RWPE1 (cell line): ENCODE data around the gene PRKN.

Experiments
- CTCF ChIA-PET: fragments of 350-600 bp; sonication (Branson Sonifier 250); formaldehyde crosslinking; extraction: SDS; loops from one replicate; lab custom pipeline; 2021; lab: Yijun Ruan, JAX
- POLR2A ChIA-PET: fragments of 400-600 bp; formaldehyde crosslinking; extraction: SDS; loops from one replicate; lab custom pipeline; 2020; ENCODE audit warnings: antibody characterized with exemption; ENCODE audit not compliant: low non-redundant PET; lab: Yijun Ruan, JAX
- DNase-seq: peaks from one replicate; pipeline ENCODE4 v3.0.0; 2012; ENCODE audit warnings: low spot score
- H3K27ac ChIP-seq: fragments of 450-650 bp; 2 replicates; pipeline ENCODE4 v1.5.1; 2017
- TF ChIP-seq, protein P1 (sequence below): fragments of 450-650 bp; conservative IDR thresholded peaks from 2 replicates; pipeline ENCODE4 v1.5.1; 2017; ENCODE audit warnings: low read depth, mild to moderate bottlenecking

The PRKN gene

GRCh38 chr6:161684731-161685475 lies 1042.7 kb downstream of the PRKN start:
- no peak overlapping the region for H3K27ac ChIP-seq
- no peak for DNase-seq
- ChIA-PET CTCF (interaction anchor here (0.7 kb wide), 1 partner anchor 157 kb away, joined by 4 read pairs; no protein-coding TSS in a partner anchor), POLR2A (no interaction called here)
- TF ChIP-seq, protein P1, sequence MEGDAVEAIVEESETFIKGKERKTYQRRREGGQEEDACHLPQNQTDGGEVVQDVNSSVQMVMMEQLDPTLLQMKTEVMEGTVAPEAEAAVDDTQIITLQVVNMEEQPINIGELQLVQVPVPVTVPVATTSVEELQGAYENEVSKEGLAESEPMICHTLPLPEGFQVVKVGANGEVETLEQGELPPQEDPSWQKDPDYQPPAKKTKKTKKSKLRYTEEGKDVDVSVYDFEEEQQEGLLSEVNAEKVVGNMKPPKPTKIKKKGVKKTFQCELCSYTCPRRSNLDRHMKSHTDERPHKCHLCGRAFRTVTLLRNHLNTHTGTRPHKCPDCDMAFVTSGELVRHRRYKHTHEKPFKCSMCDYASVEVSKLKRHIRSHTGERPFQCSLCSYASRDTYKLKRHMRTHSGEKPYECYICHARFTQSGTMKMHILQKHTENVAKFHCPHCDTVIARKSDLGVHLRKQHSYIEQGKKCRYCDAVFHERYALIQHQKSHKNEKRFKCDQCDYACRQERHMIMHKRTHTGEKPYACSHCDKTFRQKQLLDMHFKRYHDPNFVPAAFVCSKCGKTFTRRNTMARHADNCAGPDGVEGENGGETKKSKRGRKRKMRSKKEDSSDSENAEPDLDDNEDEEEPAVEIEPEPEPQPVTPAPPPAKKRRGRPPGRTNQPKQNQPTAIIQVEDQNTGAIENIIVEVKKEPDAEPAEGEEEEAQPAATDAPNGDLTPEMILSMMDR = no peak

GRCh38 chr6:161683400-161683799 lies 1044.2 kb downstream of the PRKN start:
- TF ChIP-seq, protein P1 = no peak
- no peak overlapping the region for H3K27ac ChIP-seq
- POLR2A ChIA-PET = no interaction called here
- DNase-seq = no peak
- CTCF ChIA-PET = no interaction called here

- CTCF ChIA-PET = no interaction called here
- POLR2A ChIA-PET = no interaction called here
- TF ChIP-seq, protein P1 = no peak
- DNase-seq = no peak
- H3K27ac ChIP-seq = no peak overlapping the region
These were observed 1044.6 kb downstream of the PRKN start for GRCh38 chr6:161682982-161683381.

- TF ChIP-seq, protein P1 = no peak
- ChIA-PET CTCF (interaction anchor here (0.6 kb wide), 2 partner anchors 62 to 520 kb away, joined by 3 to 4 read pairs; no protein-coding TSS in a partner anchor), POLR2A (no interaction called here)
- no peak overlapping the region for H3K27ac ChIP-seq
- no peak for DNase-seq
These were observed 1047.5 kb downstream of the PRKN start for GRCh38 chr6:161679980-161680538.

GRCh38 chr6:161677188-161677587 lies 1050.4 kb downstream of the PRKN start:
- TF ChIP-seq, protein P1 = no peak
- POLR2A ChIA-PET = no interaction called here
- DNase-seq = no peak
- CTCF ChIA-PET = interaction anchor here (0.6 kb wide), 2 partner anchors 188 to 712 kb away, joined by 3 to 4 read pairs; no protein-coding TSS in a partner anchor
- no peak overlapping the region for H3K27ac ChIP-seq

DNA sequence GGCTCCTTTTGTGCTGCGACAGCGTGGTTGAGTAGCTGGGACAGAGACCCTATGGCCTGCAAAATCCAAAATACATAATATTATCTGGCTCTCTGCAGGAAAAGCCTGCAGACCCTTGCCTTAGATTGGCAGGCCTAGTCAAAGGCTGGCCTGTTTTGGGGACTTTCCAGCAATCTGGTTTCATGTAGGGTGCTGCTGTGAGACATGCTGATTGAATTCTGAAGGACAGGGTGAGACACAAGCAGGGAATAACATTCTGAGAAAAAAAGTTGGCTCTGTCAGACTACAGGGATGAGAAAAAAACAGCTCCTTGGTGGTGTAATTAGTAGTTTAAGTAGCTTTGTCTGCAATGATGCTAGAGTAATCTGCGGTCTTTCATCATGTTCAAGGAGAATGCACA lies 1051.0 kb downstream of the PRKN start:
- ChIA-PET POLR2A (no interaction called here), CTCF (interaction anchor here (0.6 kb wide), 1 partner anchor 188 kb away, joined by 4 read pairs; no protein-coding TSS in a partner anchor)
- TF ChIP-seq, protein P1 = no peak
- no peak overlapping the region for H3K27ac ChIP-seq
- DNase-seq = no peak
